ENCODE results near the gene RBM33. TPM values are rescaled to one million over a fixed set of nuclear protein-coding genes. Genes with fewer than 3 reads are reported as not detected.

Gene RBM33
- total RNA-seq, 2 donors from 2014 or later, result 34.2 to 41.5 TPM

DNA sequence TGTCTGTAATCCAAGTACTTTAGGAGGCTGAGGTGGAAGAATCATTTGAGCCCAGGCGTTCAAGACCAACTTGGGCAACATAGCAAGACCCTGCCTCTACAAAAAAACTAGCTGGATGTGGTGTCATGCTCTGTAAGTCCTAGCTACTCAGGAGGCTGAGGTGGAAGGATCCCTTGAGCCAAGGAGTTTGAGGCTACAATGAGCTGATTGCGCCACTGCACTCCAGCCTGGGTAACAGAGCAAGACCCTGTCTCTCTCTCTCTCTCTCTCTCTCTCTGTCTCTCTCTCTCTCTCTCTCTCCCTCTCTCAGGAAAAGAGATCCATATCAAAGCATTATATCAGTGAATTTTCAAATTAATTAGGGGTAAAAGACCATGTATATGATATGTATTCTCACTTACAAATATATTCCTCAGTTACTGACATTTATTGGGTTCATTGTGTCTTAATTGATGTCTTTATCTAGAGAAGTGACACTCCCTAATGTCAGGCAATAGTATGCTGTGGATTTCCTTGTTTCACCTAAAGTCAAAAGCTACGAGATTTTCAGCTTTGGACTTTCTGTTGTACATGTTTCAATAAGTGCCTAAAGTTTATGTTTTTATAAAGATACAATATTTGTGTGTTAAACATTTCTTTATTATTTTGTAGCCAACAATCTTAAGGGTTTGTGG, 91.1 kb downstream of the RBM33 start:
- ATAC-seq (no peak), DNase-seq (no peak)
- intact Hi-C loops (cut with DNase I), result loop anchor here in 1 of 2 donors (10.0 kb wide), 1 partner anchor 131 kb away; no protein-coding TSS in a partner anchor

DNA sequence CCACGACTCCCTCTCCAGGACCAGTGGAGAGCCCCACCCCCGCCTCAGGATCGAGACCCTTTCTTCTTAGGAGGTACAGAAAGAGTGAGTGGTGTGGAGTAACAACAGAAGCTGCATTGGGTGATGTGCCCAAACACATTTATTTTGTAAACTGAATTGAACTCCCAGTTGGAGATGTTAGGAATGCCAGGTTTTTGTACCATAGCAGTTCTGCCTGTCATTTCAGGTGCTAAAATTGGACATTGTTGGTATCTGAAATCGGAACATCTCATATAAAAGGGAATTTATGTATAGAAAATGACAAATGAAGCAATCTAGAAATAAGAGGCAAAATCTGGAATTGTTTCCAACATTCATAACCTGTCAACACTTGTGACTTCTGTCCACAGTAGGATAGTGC, 93.1 kb downstream of the RBM33 start:
- no peak for ATAC-seq
- intact Hi-C loops (cut with DNase I), result loop anchor here in 1 of 2 donors (10.0 kb wide), 1 partner anchor 133 kb away; no protein-coding TSS in a partner anchor
- no peak for DNase-seq

DNA sequence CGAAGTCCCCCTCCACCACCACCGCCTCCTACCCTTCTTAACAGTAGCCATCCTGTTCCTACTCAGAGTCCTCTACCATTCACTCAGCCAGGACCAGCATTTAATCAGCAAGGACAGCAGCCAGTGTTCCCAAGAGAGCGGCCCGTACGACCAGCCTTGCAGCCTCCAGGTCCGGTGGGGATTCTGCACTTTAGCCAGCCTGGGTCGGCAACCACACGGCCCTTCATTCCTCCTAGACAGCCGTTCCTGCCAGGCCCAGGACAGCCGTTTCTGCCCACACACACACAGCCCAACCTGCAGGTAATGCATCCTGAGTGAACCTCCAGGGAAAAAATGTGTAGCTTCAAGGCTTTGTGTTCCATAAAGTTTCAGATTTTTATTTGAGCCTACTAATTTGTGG, 93.6 kb downstream of the RBM33 start:
- intact Hi-C loops (cut with DNase I), result loop anchor here in 1 of 2 donors (10.0 kb wide), 1 partner anchor 133 kb away; no protein-coding TSS in a partner anchor
- DNase-seq (no peak), ATAC-seq (no peak)

DNA sequence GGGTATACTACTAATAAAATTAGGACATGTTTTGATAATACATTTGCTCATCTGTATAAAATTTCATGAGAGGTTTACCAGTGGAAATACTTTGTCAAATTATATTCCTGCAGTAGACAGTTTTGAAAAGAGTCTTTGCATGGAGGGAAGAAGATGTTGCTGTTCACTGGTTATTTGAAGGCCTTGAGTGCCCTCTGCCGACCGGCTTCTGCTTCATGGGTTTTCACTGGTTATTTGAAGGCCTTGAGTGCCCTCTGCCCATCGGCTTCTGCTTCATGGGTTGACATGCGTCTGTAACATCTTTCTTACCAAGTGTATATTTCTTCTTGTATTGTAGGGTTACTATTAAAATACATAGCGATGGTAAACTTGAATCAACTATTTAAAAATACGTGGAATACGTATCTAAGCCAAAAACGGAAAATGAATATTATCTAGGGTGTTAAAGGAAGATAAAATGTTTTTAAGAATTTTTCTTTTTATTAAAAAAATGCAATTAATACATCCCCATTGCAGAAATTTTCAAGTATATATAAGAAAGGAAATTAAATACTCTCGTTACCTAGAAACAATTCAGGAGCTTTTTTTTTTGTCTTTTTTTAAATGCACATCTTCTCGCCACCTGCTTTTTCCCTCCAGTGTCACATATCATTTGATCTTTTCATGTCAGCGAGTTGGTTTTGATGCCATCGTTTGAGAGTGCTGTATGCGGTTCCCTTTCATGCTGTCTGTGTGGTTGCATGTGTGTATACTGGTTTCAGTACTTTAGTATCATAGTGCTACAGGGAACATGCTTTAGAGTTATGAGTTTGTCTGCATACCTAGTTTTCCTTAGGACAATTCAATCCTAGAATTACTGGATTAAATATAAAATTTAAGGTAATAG, 94.4 kb downstream of the RBM33 start:
- ATAC-seq, result peak; percentile 82 to 85
- peak; percentile 71 for DNase-seq
- intact Hi-C loops (cut with DNase I), result loop anchor here (1.0 to 10.0 kb wide), 2 partner anchors 134 to 141 kb away; no protein-coding TSS in a partner anchor

DNA sequence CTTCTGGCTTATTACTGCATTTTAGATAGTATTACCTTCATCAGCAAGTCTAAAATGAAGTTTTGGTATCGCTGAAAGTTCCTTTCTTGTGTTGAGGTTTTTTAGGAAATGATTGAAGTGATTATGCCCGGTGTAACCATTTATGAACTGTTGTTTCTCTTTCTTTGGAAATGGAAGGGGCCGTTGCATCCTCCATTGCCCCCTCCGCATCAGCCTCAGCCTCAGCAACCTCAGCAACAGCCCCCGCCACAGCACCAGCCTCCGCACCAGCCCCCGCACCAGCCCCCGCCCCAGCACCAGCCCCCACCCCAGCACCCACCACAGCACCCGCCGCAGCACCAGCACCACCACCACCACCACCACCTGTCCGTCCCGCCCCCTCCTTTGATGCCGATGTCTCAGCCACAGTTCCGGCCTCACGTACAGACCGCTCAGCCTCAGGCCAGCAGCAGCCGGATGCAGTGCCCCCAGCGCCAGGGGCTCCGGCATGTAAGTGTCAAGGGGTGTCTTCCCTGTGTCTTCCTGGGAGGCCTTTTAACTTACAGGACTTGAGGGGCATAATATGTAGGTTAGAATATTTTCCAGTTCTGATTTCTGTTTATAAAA, 95.2 kb downstream of the RBM33 start:
- intact Hi-C loops (cut with DNase I), result loop anchor here (1.0 to 10.0 kb wide), 2 partner anchors 135 to 141 kb away; no protein-coding TSS in a partner anchor
- ATAC-seq, result no peak
- DNase-seq, result no peak

DNA sequence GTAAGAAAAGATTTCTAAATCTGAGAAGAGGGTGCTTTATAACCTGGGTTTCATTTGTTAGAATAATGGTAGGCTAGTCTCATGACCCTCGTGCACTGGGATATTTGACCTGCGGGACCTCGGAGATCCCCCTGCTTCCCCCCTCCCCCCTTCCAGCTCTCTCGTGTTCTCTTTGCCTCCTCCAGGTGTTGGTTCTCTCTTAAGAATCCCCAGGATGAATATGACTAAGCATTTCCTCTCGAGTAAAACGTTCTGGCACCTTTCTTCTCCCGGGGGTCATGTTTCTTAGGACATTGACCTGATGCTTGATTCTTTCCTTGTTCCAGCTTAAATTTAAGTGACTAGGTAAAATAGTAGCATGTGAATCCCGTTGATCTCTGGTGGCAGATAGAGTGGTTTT, 96.6 kb downstream of the RBM33 start:
- DNase-seq, result no peak
- ATAC-seq, result no peak
- intact Hi-C loops (cut with DNase I), result no loop called here

DNA sequence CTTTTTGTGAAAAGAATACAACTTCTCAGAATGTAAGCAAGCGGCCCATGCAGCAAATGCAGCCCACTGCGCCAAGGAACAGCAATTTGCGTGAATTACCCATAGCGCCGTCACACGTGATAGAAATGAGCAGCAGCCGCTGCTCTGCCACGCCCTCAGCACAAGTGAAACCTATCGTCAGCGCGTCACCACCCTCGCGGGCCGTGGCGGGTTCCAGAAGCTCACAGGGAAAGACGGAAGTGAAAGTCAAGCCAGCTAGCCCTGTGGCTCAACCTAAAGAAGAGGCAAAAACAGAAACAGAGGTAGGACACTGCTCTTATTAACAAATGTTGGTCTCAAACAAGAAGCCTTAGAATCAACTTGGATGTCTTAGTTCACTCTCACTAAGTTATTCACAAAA, 97.3 kb downstream of the RBM33 start:
- no peak for DNase-seq
- intact Hi-C loops (cut with DNase I), result no loop called here
- peak; percentile 15 to 24 for ATAC-seq

DNA sequence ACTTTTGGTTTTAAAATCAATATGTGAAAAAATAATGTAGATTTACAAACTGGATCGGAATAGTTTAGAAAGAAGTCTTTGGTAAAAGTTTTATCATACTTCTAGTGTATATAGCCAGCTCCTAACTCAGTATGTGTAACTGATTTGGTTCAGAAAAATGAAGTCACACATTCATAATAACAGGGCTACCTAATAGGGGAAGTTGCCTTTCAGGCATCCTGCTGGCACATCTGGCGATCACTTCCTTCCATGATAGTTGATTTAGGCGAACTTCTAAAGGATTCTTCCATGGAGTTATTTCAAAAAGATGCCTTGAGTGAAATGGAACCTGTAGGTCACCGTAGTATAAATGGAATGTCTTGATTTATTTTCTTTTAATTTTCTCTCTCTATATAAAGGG, 98.7 kb downstream of the RBM33 start:
- intact Hi-C loops (cut with DNase I), result no loop called here

DNA sequence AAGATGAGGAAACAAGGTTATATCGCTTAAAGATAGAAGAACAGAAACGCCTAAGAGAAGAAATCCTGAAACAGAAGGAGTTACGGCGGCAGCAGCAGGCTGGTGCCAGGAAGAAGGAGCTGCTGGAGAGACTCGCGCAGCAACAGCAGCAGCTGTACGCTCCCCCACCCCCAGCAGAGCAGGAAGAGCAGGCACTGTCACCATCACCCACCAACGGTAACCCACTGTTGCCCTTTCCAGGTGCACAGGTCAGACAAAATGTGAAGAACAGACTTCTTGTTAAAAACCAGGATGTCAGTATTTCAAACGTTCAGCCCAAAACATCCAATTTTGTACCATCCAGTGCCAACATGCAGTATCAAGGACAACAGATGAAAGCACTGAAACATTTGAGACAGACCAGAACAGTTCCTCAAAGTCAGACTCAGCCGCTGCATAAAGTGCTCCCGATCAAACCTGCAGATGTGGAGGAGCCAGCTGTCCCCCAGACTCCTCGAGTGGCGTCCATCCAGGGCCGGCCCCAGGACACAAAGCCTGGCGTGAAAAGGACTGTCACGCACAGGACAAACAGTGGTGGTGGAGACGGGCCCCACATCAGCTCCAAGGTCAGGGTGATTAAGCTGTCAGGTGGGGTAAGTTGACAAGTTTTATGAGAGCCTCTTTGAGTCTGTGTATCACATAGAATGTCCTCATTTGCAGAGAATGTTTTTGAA, 100.7 kb downstream of the RBM33 start:
- ATAC-seq, result no peak
- intact Hi-C loops (cut with DNase I), result no loop called here

More for the DNA sequence above, 98.7 kb downstream of the RBM33 start:
- ATAC-seq (no peak), DNase-seq (no peak)

DNA sequence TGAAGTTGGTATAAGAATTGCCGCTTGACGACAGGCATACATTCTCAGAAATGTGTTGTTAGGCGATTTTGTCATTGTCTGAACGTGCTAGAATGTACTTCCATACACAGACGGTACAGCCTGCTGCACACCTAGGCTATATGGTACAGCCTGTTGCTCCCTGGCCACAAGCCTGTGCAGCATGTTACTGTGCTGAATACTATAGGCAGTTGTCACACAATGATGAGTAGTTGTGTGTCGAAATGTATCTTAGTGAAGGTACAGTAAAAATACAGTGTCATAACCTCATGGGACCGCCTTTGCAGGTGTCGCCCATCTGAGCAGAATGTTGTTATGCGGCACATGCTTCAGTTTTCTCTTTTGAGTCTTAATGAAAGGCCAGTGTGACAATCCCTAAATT, 101.3 kb downstream of the RBM33 start:
- intact Hi-C loops (cut with DNase I), result no loop called here
- no peak for ATAC-seq
- no peak for DNase-seq

More for the DNA sequence above, 100.7 kb downstream of the RBM33 start:
- DNase-seq, result no peak

DNA sequence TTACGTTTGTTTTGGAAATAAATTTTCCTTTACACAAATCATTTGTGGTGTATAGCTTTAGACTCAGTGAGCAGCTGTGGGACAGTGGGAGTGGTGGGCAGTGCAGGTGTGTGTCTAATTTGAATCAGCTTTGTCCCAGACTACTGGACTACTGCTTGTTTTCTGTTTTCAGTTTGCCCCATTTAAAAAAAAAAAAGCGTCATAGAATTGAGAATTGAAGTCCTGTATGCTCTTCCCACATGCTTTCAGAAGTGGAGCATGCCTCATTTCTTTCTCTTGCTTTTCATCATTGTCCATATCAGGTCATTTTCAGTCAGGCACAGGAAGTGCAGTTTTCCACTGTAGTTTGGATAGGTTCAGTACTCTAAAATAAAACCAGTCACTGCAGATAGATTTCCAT, 101.7 kb downstream of the RBM33 start:
- DNase-seq, result no peak
- intact Hi-C loops (cut with DNase I), result no loop called here
- no peak for ATAC-seq

DNA sequence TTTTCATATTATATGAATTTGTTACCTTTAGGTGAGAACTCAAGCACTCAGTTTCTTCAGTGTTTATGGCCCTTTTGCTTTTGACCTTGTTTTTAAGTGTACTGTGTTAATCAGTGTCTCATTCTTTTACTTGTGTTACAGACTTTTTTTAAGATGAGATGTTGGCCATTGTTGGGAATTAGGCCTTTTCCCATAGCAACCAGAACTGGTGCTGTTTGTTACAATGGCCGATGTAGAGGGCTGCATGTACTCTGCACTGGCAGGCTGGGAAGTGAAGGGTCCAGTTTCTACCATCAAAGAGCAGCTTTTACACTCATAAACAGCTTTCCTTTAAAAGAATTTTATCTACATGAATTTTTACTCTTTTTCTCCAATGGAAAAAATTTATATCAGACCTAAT, 102.7 kb downstream of the RBM33 start:
- intact Hi-C loops (cut with DNase I), result no loop called here
- no peak for ATAC-seq
- no peak for DNase-seq

DNA sequence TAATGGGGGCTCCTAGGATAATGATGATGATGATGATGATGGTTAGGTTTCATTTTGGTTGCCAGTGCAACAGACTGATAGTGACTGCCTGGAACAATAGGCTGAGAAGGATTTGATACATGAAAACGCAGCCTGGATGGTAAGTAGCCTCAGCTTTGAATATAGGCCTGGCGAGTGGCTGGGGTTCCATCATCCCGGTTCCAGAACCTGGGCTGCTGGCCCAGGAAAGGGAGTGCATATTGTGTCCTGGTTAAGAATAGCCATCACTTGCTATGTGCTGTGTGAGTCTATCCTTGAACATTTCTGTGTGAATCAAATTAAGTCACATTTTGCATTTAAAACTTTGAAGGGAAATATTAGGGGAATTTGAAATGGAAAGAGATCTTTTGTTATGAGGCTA, 105.1 kb downstream of the RBM33 start:
- intact Hi-C loops (cut with DNase I), result no loop called here
- ATAC-seq, result peak in 1 of 2 donors; percentile 63
- no peak for DNase-seq

DNA sequence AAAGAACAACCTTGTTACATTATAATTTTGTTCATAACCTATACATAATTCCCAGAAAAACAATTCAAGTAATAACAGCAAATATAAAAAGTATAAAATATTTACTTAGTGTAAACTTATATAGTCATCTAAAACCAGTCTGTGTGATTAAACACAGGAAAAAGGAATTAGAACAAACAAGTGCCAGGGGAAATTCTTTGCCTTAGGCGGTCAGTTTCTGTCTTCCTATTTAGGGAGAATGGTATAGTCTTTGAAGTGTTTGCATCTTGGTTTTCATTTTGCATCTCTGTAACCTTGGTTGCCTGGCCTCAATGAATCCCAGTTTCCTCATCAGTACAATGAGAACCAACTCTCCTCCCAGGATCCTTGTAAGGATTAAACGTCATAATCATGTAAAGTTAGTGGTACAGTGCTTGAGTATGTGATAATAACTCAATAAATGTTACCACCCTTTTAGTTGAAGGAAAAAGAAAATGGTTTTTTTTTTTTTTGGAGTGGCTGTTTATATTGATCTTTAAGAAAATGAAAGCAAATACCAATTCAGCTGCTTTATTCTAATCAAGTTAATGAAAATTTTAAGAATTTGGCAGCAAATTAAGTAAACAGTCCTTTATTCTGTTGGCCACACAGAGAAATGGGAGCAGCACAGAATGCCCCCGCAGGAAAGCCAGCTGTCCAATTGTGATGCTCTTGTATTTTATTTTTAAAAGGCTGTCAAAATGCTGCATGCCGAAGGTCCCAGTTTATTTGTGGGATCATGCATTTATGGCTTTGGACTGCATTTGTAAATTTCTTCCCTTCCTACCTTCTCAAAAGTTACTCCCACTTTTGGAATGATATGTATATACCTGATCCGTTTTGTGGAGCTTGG, 106.0 kb downstream of the RBM33 start:
- ATAC-seq (no peak), DNase-seq (no peak)
- intact Hi-C loops (cut with DNase I), result no loop called here

DNA sequence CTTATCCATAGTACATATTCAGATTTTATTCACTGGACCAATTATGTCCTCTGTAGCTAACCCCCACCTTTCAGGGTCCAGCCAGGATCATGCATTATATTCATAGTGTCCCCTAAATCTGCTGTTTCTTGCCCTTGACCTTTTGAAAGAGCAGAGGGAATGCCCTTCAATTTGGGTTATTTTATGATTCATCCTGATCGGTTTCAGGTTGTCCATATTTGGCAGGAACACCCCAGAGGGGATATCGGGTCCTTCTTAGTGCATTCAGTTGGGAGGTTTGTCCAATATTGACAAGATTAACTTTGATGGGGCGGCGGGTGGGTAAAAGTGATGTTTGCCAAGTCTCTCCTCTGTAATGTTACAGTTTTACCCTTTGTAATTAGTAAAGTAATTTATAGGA, 106.9 kb downstream of the RBM33 start:
- DNase-seq (no peak), ATAC-seq (no peak)
- intact Hi-C loops (cut with DNase I), result no loop called here

DNA sequence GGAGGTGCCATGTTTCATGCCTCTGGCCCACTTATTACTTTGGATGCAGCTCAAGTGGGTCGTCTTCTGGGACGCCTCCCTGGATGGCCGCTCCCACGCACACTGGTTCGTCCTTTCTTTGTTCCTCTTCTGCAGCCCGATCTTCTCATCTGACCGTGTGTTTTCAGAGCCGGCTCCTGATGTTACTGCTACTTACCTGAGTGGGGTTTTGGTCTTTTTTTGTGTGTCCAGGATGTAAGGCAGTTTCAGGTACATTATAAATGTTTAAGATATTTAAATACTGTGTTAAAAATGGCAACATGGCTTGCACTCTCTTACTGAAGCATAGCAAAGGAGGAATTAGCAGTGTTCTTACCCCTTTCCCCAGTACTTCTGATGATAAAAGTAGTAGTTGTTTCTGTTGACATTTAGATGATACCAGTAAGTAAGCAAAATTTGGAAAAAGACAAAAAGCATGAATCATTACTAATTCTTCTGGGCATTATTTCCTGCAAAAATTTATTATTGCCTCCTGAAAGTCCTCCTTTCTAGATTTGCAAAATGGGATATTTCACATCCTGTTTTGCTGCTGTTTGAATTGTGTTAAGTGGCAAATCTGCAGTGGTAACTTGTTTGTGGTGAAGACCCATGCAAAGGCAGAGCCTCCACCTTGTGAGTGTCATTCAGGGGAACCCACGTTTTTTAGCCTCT, 108.4 kb downstream of the RBM33 start:
- intact Hi-C loops (cut with DNase I), result no loop called here
- DNase-seq (no peak), ATAC-seq (no peak)

DNA sequence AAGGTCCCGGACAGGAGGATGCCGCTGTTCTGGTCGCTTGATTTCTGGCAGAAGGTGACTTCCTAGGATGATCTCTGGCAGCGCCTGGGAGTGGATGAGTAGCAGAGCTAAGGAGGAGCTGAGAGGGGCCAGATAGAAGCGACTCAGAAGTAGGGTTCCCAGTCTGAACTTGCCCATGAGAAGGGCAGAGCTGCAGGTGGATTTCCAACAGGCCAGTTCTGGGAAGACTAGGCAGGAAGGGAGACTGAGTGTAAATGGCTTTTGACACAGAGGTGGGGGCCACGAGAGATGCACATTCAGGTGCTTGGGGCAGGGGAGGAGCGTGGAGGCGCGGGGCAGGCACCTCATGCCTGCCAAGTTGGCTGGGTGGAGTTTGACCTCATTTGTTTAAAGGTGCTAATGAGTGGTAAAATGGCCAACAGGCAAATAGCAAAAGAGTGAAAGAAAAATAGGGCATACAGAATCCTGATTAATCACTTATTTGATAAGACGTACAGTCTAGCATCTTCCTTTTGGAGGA, 109.0 kb downstream of the RBM33 start:
- intact Hi-C loops (cut with DNase I), result no loop called here
- DNase-seq (no peak), ATAC-seq (peak; percentile 24 to 51)

All from left cardiac atrium (tissue), 4 donors.